ACC112 (cell line): Measurements from ENCODE around the gene CYP2W1.

Experiments
- H2AFZ ChIP-seq: fragments of 200-600 bp; sonication (generic); one replicate; pipeline ENCODE4 v1.6.0; 2017; ENCODE audit warnings: antibody characterized with exemption, low read length; ENCODE audit not compliant: unreplicated experiment
- H3K27ac ChIP-seq: fragments of 200-600 bp; sonication (generic); 2 replicates; pipeline ENCODE4 v1.5.1; 2014; ENCODE audit warnings: low read depth, mild to moderate bottlenecking, antibody characterized with exemption, low read length, moderate library complexity
- H3K27me3 ChIP-seq: fragments of 200-600 bp; sonication (generic); 2 replicates; pipeline ENCODE4 v1.6.1; 2014; ENCODE audit warnings: mild to moderate bottlenecking, antibody characterized with exemption, low read length, moderate library complexity, mixed read lengths; ENCODE audit not compliant: insufficient read depth
- H3K36me3 ChIP-seq: fragments of 200-600 bp; sonication (generic); 2 replicates; pipeline ENCODE4 v1.6.1; 2016; ENCODE audit warnings: mild to moderate bottlenecking, antibody characterized with exemption, low read length, moderate library complexity, mixed read lengths; ENCODE audit not compliant: insufficient read depth
- H3K4me1 ChIP-seq: fragments of 200-600 bp; sonication (generic); one replicate; pipeline ENCODE4 v1.6.1; 2016; ENCODE audit warnings: low read length, mixed read lengths; ENCODE audit not compliant: insufficient read depth, unreplicated experiment, control insufficient read depth
- H3K4me3 ChIP-seq: fragments of 200-600 bp; sonication (generic); 2 replicates; pipeline ENCODE4 v1.5.1; 2014; ENCODE audit warnings: mild to moderate bottlenecking, low read depth, low read length
- H3K79me2 ChIP-seq: fragments of 200-600 bp; sonication (generic); one replicate; pipeline ENCODE4 v1.6.0; 2016; ENCODE audit warnings: low read length; ENCODE audit not compliant: control insufficient read depth, unreplicated experiment, insufficient read depth

Gene CYP2W1

GRCh38 chr7:1021931-1022330 is 39.0 kb downstream of the CYP2W1 start:
- H3K36me3 ChIP-seq: peaks cover 37% of the 10 kb centered on the region; the same call in 1 of the 2 replicates
- no peaks in the 10 kb centered on the region for H3K27me3 ChIP-seq
- H3K27ac ChIP-seq: no peak overlapping the region
- H3K79me2 ChIP-seq: peaks cover 30% of the 10 kb centered on the region
- H3K4me1 ChIP-seq: peaks cover 5% of the 10 kb centered on the region
- H3K4me3 ChIP-seq: no peak overlapping the region
- no peak overlapping the region for H2AFZ ChIP-seq

GRCh38 chr7:1022356-1022755 is 39.4 kb downstream of the CYP2W1 start:
- H3K27me3 ChIP-seq: no peaks in the 10 kb centered on the region
- H2AFZ ChIP-seq: no peak overlapping the region
- peaks cover 8% of the 10 kb centered on the region for H3K4me1 ChIP-seq
- H3K79me2 ChIP-seq: peaks cover 35% of the 10 kb centered on the region
- H3K27ac ChIP-seq: no peak overlapping the region
- peaks cover 37% of the 10 kb centered on the region; the same call in 1 of the 2 replicates for H3K36me3 ChIP-seq
- no peak overlapping the region for H3K4me3 ChIP-seq

- Histone ChIP-seq H3K27ac (no peak overlapping the region), H2AFZ (no peak overlapping the region), H3K79me2 (peaks cover 39% of the 10 kb centered on the region), H3K4me3 (no peak overlapping the region), H3K36me3 (peaks cover 37% of the 10 kb centered on the region; the same call in 1 of the 2 replicates), H3K4me1 (peaks cover 8% of the 10 kb centered on the region), H3K27me3 (no peaks in the 10 kb centered on the region)
These were observed 40.0 kb downstream of the CYP2W1 start for GRCh38 chr7:1022801-1023465.

- Histone ChIP-seq H3K27ac (no peak overlapping the region), H3K27me3 (no peaks in the 10 kb centered on the region), H3K4me1 (peaks cover 16% of the 10 kb centered on the region), H3K4me3 (no peak overlapping the region), H3K79me2 (peaks cover 39% of the 10 kb centered on the region), H2AFZ (no peak overlapping the region), H3K36me3 (peaks cover 37% of the 10 kb centered on the region; the same call in 1 of the 2 replicates)
These were observed 41.4 kb downstream of the CYP2W1 start for GRCh38 chr7:1024331-1024841.

GRCh38 chr7:1024876-1025742 is 42.1 kb downstream of the CYP2W1 start:
- H3K79me2 ChIP-seq: peaks cover 39% of the 10 kb centered on the region
- no peak overlapping the region for H3K4me3 ChIP-seq
- no peak overlapping the region for H3K27ac ChIP-seq
- no peak overlapping the region for H2AFZ ChIP-seq
- H3K36me3 ChIP-seq: peaks cover 37% of the 10 kb centered on the region; the same call in 1 of the 2 replicates
- peaks cover 16% of the 10 kb centered on the region for H3K4me1 ChIP-seq
- no peaks in the 10 kb centered on the region for H3K27me3 ChIP-seq

GRCh38 chr7:1025743-1026581 is 43.0 kb downstream of the CYP2W1 start:
- H2AFZ ChIP-seq: no peak overlapping the region
- H3K27me3 ChIP-seq: no peaks in the 10 kb centered on the region
- no peak overlapping the region; the same call in 1 of the 2 replicates for H3K4me3 ChIP-seq
- H3K27ac ChIP-seq: no peak overlapping the region
- peaks cover 29% of the 10 kb centered on the region; the same call in 1 of the 2 replicates for H3K36me3 ChIP-seq
- H3K79me2 ChIP-seq: peaks cover 39% of the 10 kb centered on the region
- peaks cover 16% of the 10 kb centered on the region for H3K4me1 ChIP-seq

- Histone ChIP-seq H3K4me3 (peak overlapping the region; percentile 76), H3K79me2 (peaks cover 33% of the 10 kb centered on the region), H2AFZ (no peak overlapping the region), H3K27ac (no peak overlapping the region), H3K27me3 (no peaks in the 10 kb centered on the region), H3K36me3 (peaks cover 21% of the 10 kb centered on the region; the same call in 1 of the 2 replicates), H3K4me1 (peaks cover 16% of the 10 kb centered on the region)
These were observed 43.8 kb downstream of the CYP2W1 start for GRCh38 chr7:1026721-1027161.

GRCh38 chr7:1027242-1028043 is 44.5 kb downstream of the CYP2W1 start:
- peaks cover 16% of the 10 kb centered on the region for H3K4me1 ChIP-seq
- H3K27me3 ChIP-seq: no peaks in the 10 kb centered on the region
- no peak overlapping the region for H2AFZ ChIP-seq
- peaks cover 14% of the 10 kb centered on the region; the same call in 1 of the 2 replicates for H3K36me3 ChIP-seq
- H3K79me2 ChIP-seq: peaks cover 32% of the 10 kb centered on the region
- H3K27ac ChIP-seq: peak overlapping the region; percentile 83; the same call in 1 of the 2 replicates
- peak overlapping the region; percentile 76 for H3K4me3 ChIP-seq

GRCh38 chr7:1028044-1028770 is 45.2 kb downstream of the CYP2W1 start:
- Histone ChIP-seq H3K79me2 (peaks cover 28% of the 10 kb centered on the region), H3K27me3 (no peaks in the 10 kb centered on the region), H3K27ac (peak overlapping the region; percentile 83), H2AFZ (peak overlapping the region; percentile 6), H3K4me3 (peak overlapping the region; percentile 76), H3K4me1 (peaks cover 16% of the 10 kb centered on the region), H3K36me3 (peaks cover 11% of the 10 kb centered on the region; the same call in 1 of the 2 replicates)
